Fibroblast of lung (primary cell): ENCODE results near the gene ZNF710.

Experiments
- EZH2 ChIP-seq: IDR thresholded peaks from 2 replicates; pipeline ENCODE4 v1.5.1; 2012; ENCODE audit warnings: low read length, control low read depth, mild to moderate bottlenecking; ENCODE audit errors: missing control alignments
- TF ChIP-seq, protein P1 (sequence below), 2 donors: IDR thresholded peaks in 1 of 2; conservative IDR thresholded peaks in 1 of 2; 1 replicate in 1 of 2; 2 replicates in 1 of 2; pipeline ENCODE4 v1.5.1; 2011 to 2012; ENCODE audit warnings: low read length in 2 of 2, control low read depth in 1 of 2, inconsistent platforms in 1 of 2, low read depth in 1 of 2, mild to moderate bottlenecking in 1 of 2

GRCh38 chr15:90075420-90076289 is 74.5 kb downstream of the ZNF710 start:
- TF ChIP-seq, protein P1, sequence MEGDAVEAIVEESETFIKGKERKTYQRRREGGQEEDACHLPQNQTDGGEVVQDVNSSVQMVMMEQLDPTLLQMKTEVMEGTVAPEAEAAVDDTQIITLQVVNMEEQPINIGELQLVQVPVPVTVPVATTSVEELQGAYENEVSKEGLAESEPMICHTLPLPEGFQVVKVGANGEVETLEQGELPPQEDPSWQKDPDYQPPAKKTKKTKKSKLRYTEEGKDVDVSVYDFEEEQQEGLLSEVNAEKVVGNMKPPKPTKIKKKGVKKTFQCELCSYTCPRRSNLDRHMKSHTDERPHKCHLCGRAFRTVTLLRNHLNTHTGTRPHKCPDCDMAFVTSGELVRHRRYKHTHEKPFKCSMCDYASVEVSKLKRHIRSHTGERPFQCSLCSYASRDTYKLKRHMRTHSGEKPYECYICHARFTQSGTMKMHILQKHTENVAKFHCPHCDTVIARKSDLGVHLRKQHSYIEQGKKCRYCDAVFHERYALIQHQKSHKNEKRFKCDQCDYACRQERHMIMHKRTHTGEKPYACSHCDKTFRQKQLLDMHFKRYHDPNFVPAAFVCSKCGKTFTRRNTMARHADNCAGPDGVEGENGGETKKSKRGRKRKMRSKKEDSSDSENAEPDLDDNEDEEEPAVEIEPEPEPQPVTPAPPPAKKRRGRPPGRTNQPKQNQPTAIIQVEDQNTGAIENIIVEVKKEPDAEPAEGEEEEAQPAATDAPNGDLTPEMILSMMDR (conservative IDR thresholded peaks at IDR 0.05 in 1 of 2, IDR thresholded peaks at IDR 0.05 in 1 of 2; ENCODE audit: low read depth in 1 of 2, low read length in 2 of 2): no peak
- no peak for TF ChIP-seq EZH2
